ENCODE results near the gene DGKA.
A peak's percentile ranks its signal among the peaks of the same experiment; 100 is the strongest.
"Not testable (repeated sequence)": the region's sequence is repeated elsewhere in the genome, so short reads cannot be mapped to it uniquely, and the experiment has no call there.

The DGKA gene

DNA sequence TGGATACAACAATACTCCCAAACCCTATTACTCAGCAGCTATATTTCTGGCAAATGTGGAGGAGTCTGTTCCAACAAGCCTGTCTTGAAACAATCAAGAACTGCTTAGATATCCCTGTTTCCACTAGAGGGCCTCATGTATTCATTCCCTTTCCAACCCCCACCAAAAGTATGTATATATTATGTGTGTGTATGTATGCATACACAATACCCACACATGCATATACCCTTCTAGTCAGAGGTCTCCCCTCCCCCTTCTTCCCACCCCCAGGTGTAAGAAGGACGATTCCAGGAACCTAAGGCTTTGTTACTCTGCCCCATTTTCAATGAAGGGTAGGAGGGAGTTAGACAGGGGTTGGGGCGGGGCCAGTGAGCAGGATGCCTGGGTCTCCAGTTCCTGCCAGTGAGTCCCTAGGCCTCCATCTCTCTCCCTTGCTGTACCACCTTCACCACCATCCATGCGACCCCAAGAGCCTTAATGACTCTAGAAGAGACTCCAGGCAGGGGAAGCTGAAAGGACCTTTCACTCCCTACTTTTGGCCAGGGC lies at the start of gene DGKA:
DGKA (plus strand) TSS at position 392 of the 546 bp plus-strand sequence. CDS start 5,342 bp downstream, outside the sequence.
- peak; percentile 69 to 71 for DNase-seq

DNA sequence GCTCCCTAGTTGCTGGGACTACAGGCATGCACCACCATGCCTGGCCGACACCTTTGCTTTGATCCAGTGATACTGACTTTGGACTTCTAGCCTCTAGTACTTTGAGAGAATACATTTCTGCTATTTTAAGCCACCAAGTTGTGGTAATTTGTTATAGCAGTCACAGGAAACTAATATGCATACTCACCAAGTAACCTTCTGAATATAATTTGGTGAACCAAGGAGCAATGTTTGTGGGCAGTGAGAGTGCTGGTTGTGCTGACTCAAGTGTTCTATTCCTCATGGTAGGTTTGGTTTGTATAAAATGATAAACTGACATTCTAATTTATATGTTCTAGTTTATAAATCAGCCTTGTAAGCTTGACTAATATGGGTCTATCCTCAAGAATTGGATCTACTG lies 45.8 kb upstream of the DGKA start:
- DNase-seq, result no peak

DNA sequence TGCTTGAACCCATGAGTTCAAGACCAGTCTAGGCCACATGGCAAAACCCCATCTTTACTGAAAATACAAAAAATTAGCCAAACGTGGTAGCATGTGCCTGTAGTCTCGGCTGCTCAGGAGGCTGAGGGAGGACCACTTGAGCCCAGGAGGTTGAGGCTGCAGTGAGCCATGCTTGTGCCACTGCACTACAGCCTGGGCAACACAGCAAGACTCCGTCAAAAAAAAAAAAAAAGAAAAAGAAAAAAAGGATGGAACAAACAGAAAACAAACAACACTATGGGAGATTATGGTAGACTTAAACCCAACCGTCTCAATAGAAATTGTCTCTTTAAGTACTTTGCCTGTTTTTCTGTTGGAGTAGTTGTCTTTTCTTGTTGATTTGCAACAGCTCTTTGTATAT lies 39.7 kb upstream of the DGKA start:
- no peak for DNase-seq

DNA sequence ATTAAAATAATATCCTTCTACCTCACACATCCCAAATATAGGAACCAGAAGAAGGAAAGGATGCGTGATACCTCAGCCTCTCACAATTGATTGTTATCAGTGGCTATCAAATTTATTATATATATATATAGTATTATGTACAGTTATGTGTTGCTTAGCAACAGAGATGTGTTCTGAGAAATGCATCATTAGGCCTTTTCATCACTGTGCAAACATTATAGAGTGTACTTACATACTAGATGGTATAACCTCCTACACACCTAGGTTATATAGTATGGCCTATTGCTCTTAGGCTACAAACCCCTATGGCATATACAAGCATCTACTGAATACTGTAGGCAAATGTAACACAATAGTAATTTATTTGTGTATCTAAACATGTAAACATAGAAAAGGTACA lies 37.2 kb upstream of the DGKA start:
- no peak for DNase-seq

DNA sequence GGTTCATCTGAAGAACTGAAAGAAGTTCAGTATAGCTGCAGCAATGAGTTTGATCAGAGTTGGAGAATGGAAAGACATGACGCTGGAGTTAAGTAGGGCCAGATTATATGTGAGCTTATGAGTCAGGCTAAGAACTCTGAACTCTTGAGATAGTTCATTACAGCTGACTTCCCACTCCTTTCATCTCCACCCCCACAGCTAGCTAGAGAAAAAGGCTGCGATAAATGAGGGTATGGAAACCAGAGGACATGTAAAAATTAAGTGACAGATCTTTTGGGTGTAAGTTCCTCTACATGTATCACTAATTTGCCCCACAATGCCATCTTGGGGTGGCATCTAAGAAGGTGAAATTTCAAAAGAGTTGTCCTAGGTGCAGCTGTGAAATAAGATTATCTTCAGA lies 31.9 kb upstream of the DGKA start:
- DNase-seq, result peak; percentile 30 to 33

DNA sequence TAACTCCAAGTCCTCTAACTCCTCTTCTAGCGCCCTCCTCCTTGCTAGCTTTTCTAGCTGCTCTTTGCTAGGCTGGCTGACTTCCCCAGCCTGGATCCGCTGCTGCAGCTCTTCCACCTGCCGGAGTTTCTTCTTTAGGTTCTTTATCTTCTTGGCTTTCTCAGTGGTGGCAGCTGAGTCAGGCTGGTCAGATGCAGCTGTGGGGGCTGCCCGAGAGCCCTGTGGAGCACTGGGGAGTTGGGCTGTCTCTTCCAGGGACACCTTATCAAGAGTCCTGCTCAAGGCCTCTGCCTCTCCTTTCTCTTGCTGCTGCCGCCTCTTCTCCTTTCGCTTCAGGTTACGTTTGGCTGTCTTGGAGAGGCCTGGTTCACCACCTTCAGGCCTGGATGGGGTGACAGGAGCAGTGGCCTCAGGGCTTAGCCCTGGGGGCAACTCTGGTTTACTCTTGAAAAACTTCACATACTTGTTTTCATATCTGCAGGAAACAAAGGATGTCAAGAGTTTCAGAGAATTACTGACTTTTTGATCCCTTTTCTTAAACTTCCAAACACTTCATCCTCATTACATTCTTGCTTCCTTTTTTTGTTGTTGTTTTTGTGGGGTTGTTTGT lies 29.0 kb upstream of the DGKA start:
- DNase-seq, result no peak

DNA sequence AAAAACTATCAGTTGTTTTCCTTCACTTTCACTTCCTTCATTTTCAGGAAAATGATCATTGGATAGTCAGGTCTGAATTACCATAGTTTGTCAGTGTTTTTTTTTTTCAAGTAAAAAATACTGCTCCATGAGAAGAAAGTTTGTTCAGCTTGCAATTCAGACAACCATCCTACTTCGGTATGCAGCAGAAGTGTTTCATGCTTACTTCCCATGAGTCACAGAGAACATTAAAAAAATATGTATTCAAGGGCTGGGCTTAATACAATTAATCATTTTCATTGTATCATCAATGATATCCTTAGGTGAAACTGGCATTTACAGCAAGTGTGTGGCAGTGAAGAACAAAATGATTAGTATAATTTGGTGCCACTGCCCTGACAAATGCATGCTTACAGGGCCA lies 24.9 kb upstream of the DGKA start:
- DNase-seq, result no peak

DNA sequence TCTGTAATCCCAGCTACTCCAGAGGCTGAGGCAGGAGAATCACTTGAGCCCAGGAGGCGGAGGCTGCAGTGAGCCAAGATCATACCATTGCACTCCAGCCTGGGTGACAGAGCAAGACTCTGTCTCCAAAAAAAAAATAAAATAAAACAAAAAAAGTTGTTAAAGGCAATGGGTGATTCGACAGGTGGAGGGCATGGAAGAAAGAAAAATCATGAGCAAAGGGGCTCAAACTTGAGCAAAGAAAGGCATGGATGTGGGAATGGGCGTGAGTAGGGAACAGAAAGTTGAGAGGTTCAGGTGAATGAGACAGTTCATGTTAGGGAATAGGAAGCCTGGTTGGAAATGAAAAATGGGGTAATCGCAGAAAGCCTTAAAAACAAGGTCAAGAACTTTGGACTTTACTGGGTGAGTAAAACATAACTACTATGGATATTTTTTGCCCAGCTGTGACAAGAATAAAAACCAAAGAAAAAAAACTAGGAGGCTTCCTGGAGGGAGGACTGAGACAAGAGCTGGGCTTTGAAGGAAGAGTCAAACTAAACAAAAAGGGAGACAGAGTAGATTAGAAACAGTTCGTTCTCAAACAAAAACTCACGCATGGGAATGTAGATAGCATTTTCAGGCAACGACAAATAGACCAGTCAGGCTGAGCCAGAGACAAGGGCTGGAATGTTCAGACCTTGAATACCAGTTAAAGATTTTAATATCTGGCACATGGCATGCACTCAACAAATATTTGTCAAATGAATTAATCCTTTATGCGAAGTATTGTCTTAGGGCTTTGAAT lies 22.0 kb upstream of the DGKA start:
- DNase-seq, result no peak

DNA sequence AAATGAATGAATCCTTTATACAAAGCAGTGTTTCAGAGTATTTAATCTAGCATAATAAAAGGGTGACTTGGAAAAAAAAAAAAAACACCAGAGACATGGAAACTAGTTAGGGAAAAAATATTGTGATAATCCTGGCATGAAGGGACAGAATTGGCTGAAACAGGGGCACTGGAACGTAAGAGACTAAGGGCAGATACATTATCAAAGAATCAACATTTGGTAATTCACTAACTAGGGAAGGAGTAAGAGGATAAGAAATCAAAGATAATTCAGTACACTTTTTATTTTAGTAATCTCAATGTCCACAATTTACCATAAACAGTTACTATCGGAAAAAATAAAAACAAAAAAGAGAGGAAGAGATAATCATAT lies 21.5 kb upstream of the DGKA start:
- DNase-seq, result no peak

DNA sequence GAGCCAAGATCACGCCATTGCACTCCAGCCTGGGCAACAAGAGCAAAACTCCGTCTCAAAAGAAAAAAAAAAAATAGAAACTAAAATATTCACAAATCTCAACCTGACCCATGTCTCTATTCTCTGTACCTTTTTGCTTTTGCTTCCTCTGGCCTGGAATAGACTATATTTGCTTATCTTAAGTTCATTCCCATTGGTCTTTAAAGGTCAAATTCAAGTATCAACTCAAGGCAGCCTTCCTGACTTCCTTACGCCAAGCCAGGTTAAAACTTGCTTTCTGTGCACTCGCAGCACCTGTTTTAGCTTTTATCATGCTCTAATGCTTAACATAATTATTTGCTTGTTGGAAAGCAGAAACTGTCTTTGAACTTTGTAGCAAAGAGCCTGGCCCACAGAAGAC lies 18.1 kb upstream of the DGKA start:
- DNase-seq, result no peak

DNA sequence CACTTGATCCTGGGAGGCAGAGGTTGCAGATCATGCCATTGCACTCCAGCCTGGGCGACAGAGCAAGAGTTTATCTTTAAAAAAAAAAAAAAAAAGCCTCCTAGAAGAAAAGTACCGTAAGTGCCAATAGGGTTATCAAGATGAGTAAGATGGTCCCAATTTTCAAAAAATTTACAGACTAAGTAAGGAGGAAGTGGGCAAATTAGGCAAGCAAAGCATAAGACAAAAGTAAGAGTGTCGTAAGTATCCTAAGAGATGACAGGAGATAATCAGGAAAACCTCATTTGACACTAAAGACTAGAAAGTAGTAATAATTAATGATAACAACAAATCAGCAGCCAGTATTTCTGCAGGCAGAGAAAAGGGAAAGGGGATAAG lies 15.5 kb upstream of the DGKA start:
- DNase-seq, result no peak

DNA sequence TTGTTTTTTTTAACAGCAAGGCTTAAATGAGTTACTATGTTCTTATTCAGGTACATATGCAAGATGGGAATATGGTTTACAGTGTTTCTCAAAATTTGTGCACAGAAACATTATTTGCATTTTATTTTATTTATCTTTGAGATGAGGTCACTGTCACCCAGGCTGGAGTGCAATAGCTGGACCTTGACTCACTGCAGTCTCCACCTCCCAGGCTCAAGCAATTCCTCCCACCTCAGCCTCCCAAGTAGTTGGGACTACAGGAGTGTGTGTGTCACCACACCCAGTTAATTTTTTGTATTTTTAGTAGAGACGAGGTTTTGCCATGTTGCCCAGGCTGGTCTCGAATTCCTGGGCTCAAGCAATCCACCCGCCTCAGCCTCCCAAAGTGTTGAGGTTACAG lies 11.9 kb upstream of the DGKA start:
- DNase-seq, result not testable (repeated sequence)

DNA sequence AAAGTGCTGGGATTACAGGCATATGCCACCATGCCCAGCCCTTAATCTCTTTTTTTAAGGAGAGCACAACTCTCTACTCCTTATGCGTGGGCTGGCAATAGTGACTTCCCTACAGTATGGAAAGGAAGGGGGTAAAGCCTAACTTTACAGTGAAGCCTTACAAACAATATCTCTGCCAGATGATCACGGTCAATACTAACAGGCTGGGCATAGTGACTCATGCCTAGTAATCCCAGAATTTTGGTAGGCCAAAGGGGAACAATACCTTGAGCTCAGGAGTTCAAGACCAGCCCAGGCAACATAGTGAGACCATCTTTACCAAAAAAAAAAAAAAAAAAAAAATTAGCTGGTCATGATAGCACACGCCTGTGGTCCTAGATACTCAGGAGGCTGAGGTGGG lies 8.8 kb upstream of the DGKA start:
- no peak for DNase-seq

DNA sequence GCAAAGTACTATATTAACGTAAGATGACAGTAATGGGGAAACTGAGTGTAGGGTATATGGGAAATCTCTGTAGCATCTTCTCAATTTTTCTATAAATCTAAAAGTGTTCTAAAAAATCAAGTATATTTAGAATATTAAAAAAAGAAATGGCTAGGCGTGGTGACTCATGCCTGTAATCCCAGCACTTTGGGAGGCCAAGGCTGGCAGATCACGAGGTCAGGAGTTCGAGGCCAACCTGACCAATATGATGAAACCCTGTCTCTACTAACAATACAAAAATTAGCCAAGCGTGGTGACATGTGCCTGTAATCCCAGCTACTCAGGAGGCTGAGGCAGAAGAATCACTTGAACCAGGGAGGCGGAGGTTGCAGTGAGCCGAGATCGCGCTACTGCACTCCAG lies 7.3 kb upstream of the DGKA start:
- not testable (repeated sequence) for DNase-seq

DNA sequence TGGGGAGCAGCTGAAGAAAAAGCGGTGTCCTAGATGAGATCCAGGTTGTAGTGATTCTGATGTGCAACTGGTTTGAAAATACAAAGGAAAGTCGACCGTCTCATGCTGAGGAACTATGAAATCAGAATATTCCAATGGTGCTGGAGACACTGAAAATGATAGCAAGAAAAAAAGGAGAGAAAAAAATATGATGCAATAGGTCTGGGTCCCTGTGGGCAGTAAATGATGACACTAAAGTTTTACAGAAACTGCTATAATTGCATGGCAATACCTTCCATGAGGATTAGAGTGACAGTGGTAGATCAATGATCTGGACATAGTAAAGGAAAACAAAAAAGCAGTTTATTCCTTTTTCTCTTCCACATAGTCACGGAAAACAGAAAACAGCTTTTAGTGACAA lies 5.6 kb upstream of the DGKA start:
- DNase-seq, result no peak

DNA sequence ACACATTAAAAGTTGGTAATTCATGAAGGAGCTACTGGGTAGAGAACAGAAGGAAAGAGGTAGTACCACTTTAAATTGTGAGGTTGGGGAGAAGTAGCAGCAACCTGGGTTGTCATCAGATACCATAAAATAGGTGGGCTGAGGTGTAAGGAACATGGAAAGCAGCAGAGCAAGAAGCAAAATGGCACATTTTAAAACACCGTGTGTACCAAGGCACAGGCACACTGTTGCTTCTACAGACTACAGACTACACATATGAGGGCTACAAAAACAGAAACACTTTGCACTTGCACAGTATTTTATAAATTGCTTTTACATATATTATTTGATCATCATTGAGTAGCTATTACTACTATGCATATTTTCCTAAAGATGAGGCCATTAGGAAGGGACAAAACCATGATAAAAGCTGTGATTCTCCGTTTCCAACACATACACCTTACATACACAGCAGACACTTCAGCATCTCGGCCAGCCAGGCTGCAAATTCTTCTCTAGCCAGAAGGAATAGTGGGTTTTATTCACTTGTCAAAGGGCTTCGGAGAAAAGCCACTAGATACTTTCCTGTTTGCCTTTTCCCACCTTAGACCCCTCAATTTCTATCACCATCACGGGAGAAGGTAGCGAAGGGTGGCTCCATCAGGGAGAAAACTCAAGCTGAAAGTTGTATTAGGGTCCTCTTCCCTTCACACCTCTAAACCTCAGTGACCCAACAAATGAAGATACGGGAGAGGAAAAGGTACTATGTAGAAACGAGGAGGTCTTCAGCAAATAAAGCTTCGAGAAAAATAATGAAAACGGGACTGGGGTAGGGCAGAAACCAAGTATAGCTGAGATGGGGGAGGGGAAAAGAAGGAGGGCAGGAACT lies 4.9 kb upstream of the DGKA start:
- no peak for DNase-seq

DNA sequence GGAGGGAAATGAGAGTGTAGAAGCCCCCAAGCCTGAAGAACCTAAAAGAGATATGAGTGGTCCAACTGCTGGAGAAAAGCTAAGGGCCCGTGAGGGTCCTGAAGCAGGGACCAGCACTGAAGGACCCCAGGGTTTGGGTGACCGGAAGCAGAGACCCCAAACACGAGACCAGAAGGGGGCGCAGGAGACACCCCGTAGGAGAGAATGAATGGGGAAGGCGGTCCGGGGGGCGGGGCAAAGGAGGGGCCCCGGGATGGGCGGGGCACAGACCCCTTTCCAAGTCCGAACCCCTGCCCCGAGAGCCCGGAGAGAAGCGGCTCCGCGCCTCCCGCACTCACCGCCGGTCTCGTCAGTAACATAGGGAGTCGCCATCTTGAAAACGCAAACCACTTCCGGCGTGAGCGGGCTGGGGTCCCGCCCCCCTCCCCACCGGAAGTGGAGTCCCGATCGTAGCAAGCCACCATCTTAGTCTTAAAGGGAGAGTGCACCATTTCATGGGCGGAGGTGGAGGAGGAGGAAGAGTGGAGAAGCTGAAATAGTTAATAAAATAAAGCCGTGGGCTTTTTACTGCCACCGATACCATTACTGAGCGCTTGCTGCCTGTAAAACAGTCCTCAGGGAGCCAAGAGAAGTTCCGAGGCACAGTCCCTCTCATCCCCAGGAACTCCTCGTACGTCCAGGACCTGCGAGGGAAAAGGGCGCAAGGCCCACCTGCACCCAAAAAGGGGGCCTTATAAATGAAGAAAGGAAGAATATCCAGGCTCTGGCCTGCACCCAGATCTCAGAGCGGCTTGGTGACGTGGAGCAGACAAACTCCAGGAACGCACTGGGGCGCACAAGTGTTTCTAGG lies 4.0 kb upstream of the DGKA start:
- peak; percentile 78 to 86 for DNase-seq

DNA sequence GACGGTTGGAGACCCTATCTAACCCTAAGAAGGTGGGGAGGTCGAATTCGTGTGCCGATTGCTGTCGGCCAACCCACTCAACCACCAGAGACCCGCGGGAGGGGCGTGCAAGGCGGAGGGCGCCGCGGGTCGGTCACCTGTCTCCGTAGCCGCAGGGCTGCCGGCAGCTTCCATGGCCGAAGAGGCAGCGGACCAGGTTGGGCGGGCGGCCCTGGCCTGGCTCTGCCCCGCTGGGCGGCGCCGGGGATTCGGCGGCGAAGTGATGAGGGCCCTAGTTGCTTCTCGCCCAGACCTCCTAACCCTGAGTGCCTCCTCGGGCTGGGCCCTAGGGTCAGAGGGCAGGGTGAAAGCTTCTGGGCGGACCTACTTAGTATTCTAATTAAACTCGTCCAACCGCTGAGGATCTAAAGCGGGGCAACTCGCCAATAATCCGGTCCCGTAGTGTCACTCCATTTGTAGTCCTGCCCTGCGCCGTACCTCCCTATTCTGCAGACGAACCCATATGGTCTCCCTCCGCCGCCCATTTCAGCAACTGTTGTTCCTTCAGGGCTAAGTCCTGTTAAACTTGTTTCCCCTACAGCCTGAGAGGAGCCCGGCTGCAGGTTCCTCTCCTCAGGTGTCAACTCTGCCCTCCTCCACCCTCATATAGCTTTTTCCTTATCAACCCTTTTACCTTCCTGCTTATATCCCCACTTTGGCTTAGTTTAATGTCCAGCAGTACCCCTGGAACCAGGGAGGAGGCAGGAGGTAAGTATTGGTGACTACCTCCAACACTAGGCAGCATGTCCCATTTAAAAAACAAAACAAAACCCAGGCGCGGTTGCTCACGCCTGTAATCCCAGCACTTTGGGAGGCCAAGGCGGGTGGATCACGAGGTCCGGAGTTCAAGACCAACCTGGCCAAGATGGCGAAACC lies 3.1 kb upstream of the DGKA start, which contains the start of gene PYM1:
PYM1 (minus strand) TSS at position 307 of the 915 bp plus-strand sequence; CDS start at position 174, 133 bp downstream.
- DNase-seq, result peak; percentile 38 to 41

DNA sequence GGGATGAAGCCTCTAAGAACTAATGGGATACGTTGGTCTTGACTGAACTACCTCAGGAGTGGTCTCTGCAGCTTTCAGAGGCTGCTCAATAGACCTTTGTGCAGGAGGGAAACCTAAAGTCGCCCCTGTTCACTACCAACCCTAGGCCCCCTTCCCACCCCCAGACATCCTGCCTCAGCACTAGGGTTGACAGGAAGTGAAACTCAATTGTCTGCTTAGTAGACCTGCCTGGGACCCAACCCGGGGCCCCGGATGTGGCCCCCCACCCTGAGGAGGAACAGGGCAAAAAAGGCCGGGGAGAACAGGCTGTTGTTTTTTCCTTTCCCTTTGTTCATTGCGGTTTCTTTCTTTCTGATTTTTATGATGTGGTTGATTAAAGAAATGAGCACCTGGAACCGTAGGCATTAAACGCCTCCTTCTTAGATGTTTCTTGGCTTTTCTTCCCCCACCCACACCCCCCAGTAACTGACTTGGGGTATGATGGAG lies 1.6 kb upstream of the DGKA start:
- peak; percentile 70 to 77 for DNase-seq

DNA sequence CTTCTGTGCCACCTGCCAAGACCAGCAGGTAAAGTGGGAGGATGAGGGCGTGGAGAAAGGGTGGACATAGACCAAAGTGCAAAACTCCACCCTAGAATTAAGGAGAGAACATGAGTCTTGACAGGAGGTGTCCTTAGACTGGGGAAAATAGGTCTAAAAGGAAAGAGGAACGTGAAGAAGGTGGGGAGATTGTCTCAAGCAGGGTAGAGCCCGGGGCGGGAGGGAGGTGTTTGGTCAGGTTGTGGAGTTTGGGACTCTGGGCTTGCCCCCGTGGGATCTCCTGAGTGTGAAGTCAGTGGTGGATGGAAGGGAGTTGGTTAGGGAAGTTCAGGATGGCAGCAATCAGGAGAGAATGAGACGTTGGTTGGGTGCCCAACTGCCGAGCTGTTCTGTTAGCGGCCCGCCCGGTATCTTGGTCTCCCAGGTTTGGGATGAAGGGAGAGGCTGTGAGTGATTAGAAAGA lies 386 bp downstream of the DGKA start:
- DNase-seq, result no peak
